HG03571 (cell line): ENCODE measurements around the gene ZSCAN16.

Experiments used
- ATAC-seq: cut with Tn5 transposase; IDR thresholded peaks from one replicate; pipeline ENCODE4 v1.9.1; 2021; ENCODE audit not compliant: unreplicated experiment

Gene ZSCAN16

DNA sequence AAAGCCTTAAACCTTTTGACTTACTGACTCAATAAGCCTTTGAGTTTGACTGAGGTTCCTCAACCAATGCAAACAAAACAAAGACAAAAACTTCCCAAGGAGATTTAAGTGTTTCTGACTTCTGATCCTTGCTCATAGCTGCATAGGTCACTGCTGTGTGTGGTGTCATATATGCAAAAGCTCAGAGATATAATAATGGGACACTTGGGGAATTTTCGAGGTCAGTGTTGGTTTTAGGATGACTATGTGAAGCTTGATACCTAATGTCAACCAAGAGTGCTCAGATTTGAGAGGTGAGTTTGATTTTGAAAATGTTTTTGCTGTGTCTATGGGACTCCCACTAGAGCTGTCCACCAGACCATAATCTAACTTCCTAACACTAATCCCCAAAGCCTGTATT lies 43.5 kb downstream of the ZSCAN16 start:
- no peak for ATAC-seq

DNA sequence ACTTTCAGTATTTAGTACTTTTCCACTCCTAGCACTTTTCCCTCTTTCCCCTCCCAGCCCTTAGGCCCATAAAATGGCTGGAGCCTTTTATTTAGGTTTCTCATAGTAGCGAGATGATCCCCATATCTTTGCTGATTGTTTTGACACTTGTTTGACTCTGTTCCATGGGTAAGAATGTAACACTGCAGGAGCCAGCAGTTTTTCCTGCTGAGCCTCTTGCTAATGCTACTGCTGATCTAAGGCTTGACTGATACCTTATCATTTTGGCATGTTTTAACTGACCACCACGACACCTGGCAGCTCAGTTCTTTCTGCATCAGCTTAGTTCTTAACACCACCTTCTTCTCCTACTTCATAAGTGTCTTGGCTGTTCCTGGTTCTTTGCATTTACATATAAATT lies 46.9 kb downstream of the ZSCAN16 start:
- ATAC-seq, result no peak

DNA sequence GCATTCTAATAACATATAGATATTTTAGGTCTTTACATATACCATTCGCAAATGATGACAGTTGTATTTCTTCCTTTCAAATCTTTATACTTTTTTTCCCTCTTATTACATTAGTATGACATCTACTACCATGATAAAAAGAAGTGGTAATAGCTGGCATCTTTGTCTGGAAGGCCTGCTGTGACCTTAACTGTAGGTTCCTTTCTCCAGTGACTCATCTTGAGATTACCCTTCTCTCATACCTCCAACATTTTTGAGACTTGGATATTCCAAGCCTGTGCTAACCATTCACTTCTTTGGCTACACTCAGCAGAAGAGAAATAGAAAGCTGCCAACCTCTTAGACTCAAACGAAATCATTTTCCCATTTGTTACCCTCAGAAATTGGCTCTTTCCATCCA lies 47.6 kb downstream of the ZSCAN16 start:
- ATAC-seq, result no peak

GRCh38 chr6:28176373-28176772 lies 52.0 kb downstream of the ZSCAN16 start:
- ATAC-seq, result no peak
